Osteocyte (in vitro differentiated cells): ENCODE measurements around the gene PRDM5. TPM values are rescaled to one million over a fixed set of nuclear protein-coding genes. Genes with fewer than 3 reads are reported as not detected.

Experiments
- DNase-seq: peaks from one replicate; pipeline ENCODE4 v3.0.0; 2021; ENCODE audit warnings: mixed read lengths; ENCODE audit not compliant: unreplicated experiment; ENCODE audit errors: extremely low spot score
- H3K27ac Mint-ChIP-seq: one replicate; pipeline ENCODE4 v1.8.0; 2021; ENCODE audit warnings: mild to moderate bottlenecking, mixed read lengths; ENCODE audit not compliant: unreplicated experiment
- H3K27me3 Mint-ChIP-seq: one replicate; pipeline ENCODE4 v1.8.0; 2021; ENCODE audit warnings: mixed read lengths; ENCODE audit not compliant: unreplicated experiment
- H3K36me3 Mint-ChIP-seq: one replicate; pipeline ENCODE4 v1.8.0; 2021; ENCODE audit warnings: mixed read lengths; ENCODE audit not compliant: unreplicated experiment
- H3K4me1 Mint-ChIP-seq: one replicate; pipeline ENCODE4 v1.8.0; 2021; ENCODE audit warnings: mixed read lengths; ENCODE audit not compliant: unreplicated experiment
- H3K4me3 Mint-ChIP-seq: one replicate; pipeline ENCODE4 v1.8.0; 2021; ENCODE audit warnings: mild to moderate bottlenecking, moderate library complexity, mixed read lengths; ENCODE audit not compliant: unreplicated experiment
- H3K9me3 Mint-ChIP-seq: one replicate; pipeline ENCODE4 v1.8.0; 2021; ENCODE audit warnings: mixed read lengths; ENCODE audit not compliant: unreplicated experiment
- CTCF ChIP-seq: fragments of 200-600 bp; sonication (generic); IDR thresholded peaks from 2 replicates; pipeline ENCODE4 v1.5.0; 2021; ENCODE audit warnings: antibody characterized with exemption, mild to moderate bottlenecking, moderate library complexity
- total RNA-seq: library from RNA; stranded (reverse); gene quantifications from 2 replicates; pipeline ENCODE4 v1.2.1, GENCODE V29; 2021

PRDM5 gene
- total RNA-seq, 1 donor from 2014 or later, result 9.4 TPM

GRCh38 chr4:120796271-120796670 lies 126.3 kb downstream of the PRDM5 start:
- no peak for DNase-seq
- H3K4me3 Mint-ChIP-seq, result no peak overlapping the region
- no peak overlapping the region for H3K27ac Mint-ChIP-seq
- H3K36me3 Mint-ChIP-seq, result peaks cover 6% of the 10 kb centered on the region
- TF ChIP-seq CTCF, result no peak
- no peaks in the 10 kb centered on the region for H3K27me3 Mint-ChIP-seq
- no peaks in the 10 kb centered on the region for H3K4me1 Mint-ChIP-seq
- peaks cover 4% of the 10 kb centered on the region for H3K9me3 Mint-ChIP-seq

GRCh38 chr4:120785202-120785601 lies 137.3 kb downstream of the PRDM5 start:
- no peak for TF ChIP-seq CTCF
- no peak overlapping the region for H3K4me3 Mint-ChIP-seq
- H3K9me3 Mint-ChIP-seq, result no peaks in the 10 kb centered on the region
- no peak for DNase-seq
- H3K4me1 Mint-ChIP-seq, result no peaks in the 10 kb centered on the region
- H3K36me3 Mint-ChIP-seq, result peaks cover 2% of the 10 kb centered on the region
- H3K27ac Mint-ChIP-seq, result no peak overlapping the region
- H3K27me3 Mint-ChIP-seq, result no peaks in the 10 kb centered on the region

GRCh38 chr4:120777459-120777858 lies 145.1 kb downstream of the PRDM5 start:
- no peak overlapping the region for H3K27ac Mint-ChIP-seq
- DNase-seq, result no peak
- H3K4me3 Mint-ChIP-seq, result no peak overlapping the region
- no peak for TF ChIP-seq CTCF
- no peaks in the 10 kb centered on the region for H3K36me3 Mint-ChIP-seq
- no peaks in the 10 kb centered on the region for H3K9me3 Mint-ChIP-seq
- no peaks in the 10 kb centered on the region for H3K27me3 Mint-ChIP-seq
- peaks cover 6% of the 10 kb centered on the region for H3K4me1 Mint-ChIP-seq

GRCh38 chr4:120775431-120775830 lies 147.1 kb downstream of the PRDM5 start:
- Mint-ChIP-seq H3K27me3 (no peaks in the 10 kb centered on the region), H3K36me3 (no peaks in the 10 kb centered on the region), H3K9me3 (no peaks in the 10 kb centered on the region), H3K4me1 (peaks cover 6% of the 10 kb centered on the region), H3K4me3 (no peak overlapping the region), H3K27ac (no peak overlapping the region)
- no peak for TF ChIP-seq CTCF
- DNase-seq, result no peak

- DNase-seq, result no peak
- no peaks in the 10 kb centered on the region for H3K9me3 Mint-ChIP-seq
- H3K27me3 Mint-ChIP-seq, result no peaks in the 10 kb centered on the region
- H3K4me1 Mint-ChIP-seq, result peaks cover 12% of the 10 kb centered on the region
- no peak overlapping the region for H3K27ac Mint-ChIP-seq
- no peak overlapping the region for H3K4me3 Mint-ChIP-seq
- no peaks in the 10 kb centered on the region for H3K36me3 Mint-ChIP-seq
- TF ChIP-seq CTCF, result no peak
Observed at GRCh38 chr4:120773641-120774040, 148.9 kb downstream of the PRDM5 start.
